Thyroid gland (tissue), 4 donors: ENCODE data around the gene MBD3L5. TPM values are rescaled to one million over a fixed set of nuclear protein-coding genes. Genes with fewer than 3 reads are reported as not detected.
"Not testable (repeated sequence)": the region's sequence is repeated elsewhere in the genome, so short reads cannot be mapped to it uniquely, and the experiment has no call there.

Experiments used
- DNase-seq, 2 donors: peaks; one replicate each; pipeline ENCODE4 v3.0.0-alpha.2; 2019
- H3K27ac ChIP-seq, 3 donors: fragments of 200-600 bp; sonication (generic); 1 replicate in 2 of 3; 2 replicates in 1 of 3; pipeline ENCODE4 v1.5.1; 2016 to 2019; ENCODE audit warnings: mild to moderate bottlenecking in 1 of 3, moderate library complexity in 1 of 3
- H3K27me3 ChIP-seq: fragments of 200-600 bp; sonication (generic); one replicate; pipeline ENCODE4 v1.5.1; 2019
- H3K36me3 ChIP-seq, 2 donors: fragments of 200-600 bp; sonication (generic); one replicate each; pipeline ENCODE4 v1.5.1; 2016 to 2019
- H3K4me1 ChIP-seq, 2 donors: fragments of 200-600 bp; sonication (generic); one replicate each; pipeline ENCODE4 v1.5.1; 2017 to 2019
- H3K4me3 ChIP-seq, 3 donors: fragments of 200-600 bp; sonication (generic); replicated peaks in 1 of 3; 1 replicate in 2 of 3; 2 replicates in 1 of 3; pipeline ENCODE4 v1.5.1; 2016; ENCODE audit warnings: mild to moderate bottlenecking in 1 of 3
- H3K9me3 ChIP-seq: fragments of 200-600 bp; sonication (generic); one replicate; pipeline ENCODE4 v1.5.1; 2017
- CTCF ChIP-seq, 6 experiments: fragments of 200-600 bp in 3 of 6; fragments of 450-650 bp in 3 of 6; sonication (generic) in 3 of 6; IDR thresholded peaks; one replicate each; pipeline ENCODE4 v1.5.1; 2016 to 2019; ENCODE audit warnings: antibody characterized with exemption in 6 of 6, mild to moderate bottlenecking in 2 of 6, inconsistent platforms in 1 of 6, moderate library complexity in 1 of 6
- POLR2A ChIP-seq, 2 donors: fragments of 450-650 bp; IDR thresholded peaks; one replicate each; pipeline ENCODE4 v1.6.1; 2017; ENCODE audit warnings: antibody characterized with exemption in 2 of 2, mild to moderate bottlenecking in 2 of 2, moderate library complexity in 1 of 2
- WGBS, 2 donors: methylation state at CpG; one replicate each; pipeline ENCODE4 v1.1.5; 2017; 5-methylcytosine and 5-hydroxymethylcytosine counted together
- intact Hi-C: fragments of 100-400 bp; cut with DNase I; formaldehyde crosslinking; loops from one replicate; pipeline ENCODE4 v1.15.1; 2023
- total RNA-seq, 4 donors: library from RNA; depleted of rRNA; stranded (reverse); fragments of >200 nt; gene quantifications; one replicate each; pipeline ENCODE4 v1.2.3, GENCODE V29; 2016

MBD3L5 gene
- total RNA-seq, 4 donors from 2014 or later: not detected

- no peaks in the 10 kb centered on the region for H3K4me1 ChIP-seq
- H3K27me3 ChIP-seq: no peaks in the 10 kb centered on the region
- no peak overlapping the region for H3K27ac ChIP-seq
- H3K4me3 ChIP-seq: no peak overlapping the region
- TF ChIP-seq CTCF (IDR thresholded peaks at IDR 0.05) (no peak), POLR2A (IDR thresholded peaks at IDR 0.05) (no peak)
- intact Hi-C loops: no loop called here
- no peak for DNase-seq
- 84 to 90% methylated on average over 4 of the region's 4 CpGs for WGBS, 2 donors
- H3K9me3 ChIP-seq: no peaks in the 10 kb centered on the region
- no peaks in the 10 kb centered on the region for H3K36me3 ChIP-seq
These were observed 33.0 kb downstream of the MBD3L5 start for GRCh38 chr19:7063339-7063738.

GRCh38 chr19:7063764-7064418 is 33.5 kb downstream of the MBD3L5 start:
- intact Hi-C loops: no loop called here
- DNase-seq: no peak
- Histone ChIP-seq H3K27me3 (no peaks in the 10 kb centered on the region), H3K4me1 (no peaks in the 10 kb centered on the region), H3K36me3 (no peaks in the 10 kb centered on the region), H3K9me3 (no peaks in the 10 kb centered on the region), H3K27ac (no peak overlapping the region), H3K4me3 (no peak overlapping the region)
- 89 to 96% methylated on average over 8 to 9 of the region's 9 CpGs for WGBS, 2 donors
- TF ChIP-seq CTCF (IDR thresholded peaks at IDR 0.05) (no peak), POLR2A (IDR thresholded peaks at IDR 0.05) (no peak)

- H3K27ac ChIP-seq, intact Hi-C loops, H3K27me3 ChIP-seq, H3K4me1 ChIP-seq, H3K4me3 ChIP-seq, H3K9me3 ChIP-seq: not testable (repeated sequence)
- 49 to 53% methylated on average over 11 to 13 of the region's 13 CpGs for WGBS, 2 donors
- peaks cover 10 to 12% of the 10 kb centered on the region in 2 donors for H3K36me3 ChIP-seq
- TF ChIP-seq CTCF (IDR thresholded peaks at IDR 0.05): peak in 2 of 6 experiments; percentile 21 to 24
- peak; percentile 15 to 28 for DNase-seq
These were observed 36.7 kb downstream of the MBD3L5 start for GRCh38 chr19:7067122-7067521.

GRCh38 chr19:7067716-7068115 is 37.3 kb downstream of the MBD3L5 start:
- no peak for TF ChIP-seq CTCF (IDR thresholded peaks at IDR 0.05)
- no peak for TF ChIP-seq POLR2A (IDR thresholded peaks at IDR 0.05)
- intact Hi-C loops: no loop called here
- H3K27ac ChIP-seq: no peak overlapping the region
- no peak overlapping the region for H3K4me3 ChIP-seq
- no peak for DNase-seq
- H3K27me3 ChIP-seq: no peaks in the 10 kb centered on the region
- peaks cover 8 to 10% of the 10 kb centered on the region in 2 donors for H3K4me1 ChIP-seq
- WGBS, 2 donors: 91 to 95% methylated on average over 2 of the region's 2 CpGs
- no peaks in the 10 kb centered on the region for H3K9me3 ChIP-seq
- peaks cover 16 to 18% of the 10 kb centered on the region in 2 donors for H3K36me3 ChIP-seq

- WGBS, 2 donors: 86 to 89% methylated on average over 6 of the region's 6 CpGs
- H3K4me1 ChIP-seq: peaks cover 8 to 10% of the 10 kb centered on the region in 2 donors
- H3K27ac ChIP-seq: no peak overlapping the region
- no peak overlapping the region for H3K4me3 ChIP-seq
- H3K27me3 ChIP-seq: no peaks in the 10 kb centered on the region
- no peak for DNase-seq
- H3K36me3 ChIP-seq: peaks cover 25 to 27% of the 10 kb centered on the region in 2 donors
- TF ChIP-seq POLR2A (IDR thresholded peaks at IDR 0.05) (no peak), CTCF (IDR thresholded peaks at IDR 0.05) (no peak)
- H3K9me3 ChIP-seq: no peaks in the 10 kb centered on the region
- intact Hi-C loops: no loop called here
These were observed 38.2 kb downstream of the MBD3L5 start for GRCh38 chr19:7068599-7068998.
